GM21447 (cell line): ENCODE measurements around the gene AUTS2.

Experiments used
- ATAC-seq: cut with Tn5 transposase; IDR thresholded peaks from one replicate; pipeline ENCODE4 v1.9.1; 2021; ENCODE audit not compliant: unreplicated experiment

AUTS2 gene

DNA sequence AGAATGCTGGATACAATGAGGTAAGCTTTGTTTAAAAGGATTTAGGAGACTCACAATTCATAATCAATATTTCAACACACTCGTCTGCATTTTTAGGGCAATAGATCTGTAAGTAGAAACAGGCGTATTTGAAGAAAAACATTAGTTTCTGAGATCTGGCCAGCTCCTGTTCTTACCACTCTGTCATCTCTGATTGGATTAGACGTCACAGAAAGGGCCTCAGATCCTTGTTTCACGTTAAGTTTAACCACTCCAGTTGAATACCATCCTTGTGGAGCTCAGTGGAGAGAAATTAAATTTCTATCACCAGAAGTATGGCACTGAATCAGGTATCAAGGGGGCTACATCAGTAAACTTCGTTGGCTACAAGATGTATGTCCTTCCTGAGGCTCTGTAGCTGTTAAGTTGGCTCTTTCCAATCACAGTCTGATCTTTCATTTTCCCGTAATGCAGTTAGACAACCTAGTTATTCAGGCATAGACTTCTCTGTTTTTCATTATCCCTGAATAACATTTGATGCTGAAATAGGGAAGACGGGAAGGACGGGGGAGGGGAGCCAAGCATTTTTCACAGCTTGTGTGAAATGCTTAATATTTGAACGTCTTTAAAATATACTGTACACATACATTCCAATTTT, 874.4 kb downstream of the AUTS2 start:
- ATAC-seq: no peak

DNA sequence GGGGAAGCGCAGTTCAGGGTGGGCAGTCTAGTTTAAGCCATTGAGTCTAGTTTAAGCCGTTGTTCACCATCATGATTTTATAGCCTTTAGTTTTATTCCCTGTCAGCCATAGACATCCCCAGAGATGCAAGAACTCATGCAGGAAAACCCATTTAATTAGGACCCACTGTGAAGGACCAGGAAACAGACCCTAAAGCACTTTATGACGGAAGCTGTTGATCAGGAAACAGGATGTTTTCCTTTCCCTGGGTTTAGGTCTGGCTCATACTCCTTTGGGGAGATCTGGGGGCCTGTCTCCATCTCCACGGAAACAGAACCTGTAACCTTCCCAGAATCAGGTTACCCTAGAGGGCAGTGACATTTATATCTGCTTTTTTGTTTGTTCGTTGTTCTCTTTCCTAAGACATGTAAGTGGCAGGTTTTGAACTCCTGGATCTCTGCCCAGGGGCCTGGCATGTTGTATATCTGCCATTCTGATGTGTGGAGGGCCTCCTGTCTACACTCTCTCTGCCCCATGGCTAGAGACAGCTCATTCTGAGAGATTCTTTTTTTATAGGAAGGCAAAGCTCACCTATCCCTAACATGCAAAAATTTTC, 876.5 kb downstream of the AUTS2 start:
- ATAC-seq: no peak

DNA sequence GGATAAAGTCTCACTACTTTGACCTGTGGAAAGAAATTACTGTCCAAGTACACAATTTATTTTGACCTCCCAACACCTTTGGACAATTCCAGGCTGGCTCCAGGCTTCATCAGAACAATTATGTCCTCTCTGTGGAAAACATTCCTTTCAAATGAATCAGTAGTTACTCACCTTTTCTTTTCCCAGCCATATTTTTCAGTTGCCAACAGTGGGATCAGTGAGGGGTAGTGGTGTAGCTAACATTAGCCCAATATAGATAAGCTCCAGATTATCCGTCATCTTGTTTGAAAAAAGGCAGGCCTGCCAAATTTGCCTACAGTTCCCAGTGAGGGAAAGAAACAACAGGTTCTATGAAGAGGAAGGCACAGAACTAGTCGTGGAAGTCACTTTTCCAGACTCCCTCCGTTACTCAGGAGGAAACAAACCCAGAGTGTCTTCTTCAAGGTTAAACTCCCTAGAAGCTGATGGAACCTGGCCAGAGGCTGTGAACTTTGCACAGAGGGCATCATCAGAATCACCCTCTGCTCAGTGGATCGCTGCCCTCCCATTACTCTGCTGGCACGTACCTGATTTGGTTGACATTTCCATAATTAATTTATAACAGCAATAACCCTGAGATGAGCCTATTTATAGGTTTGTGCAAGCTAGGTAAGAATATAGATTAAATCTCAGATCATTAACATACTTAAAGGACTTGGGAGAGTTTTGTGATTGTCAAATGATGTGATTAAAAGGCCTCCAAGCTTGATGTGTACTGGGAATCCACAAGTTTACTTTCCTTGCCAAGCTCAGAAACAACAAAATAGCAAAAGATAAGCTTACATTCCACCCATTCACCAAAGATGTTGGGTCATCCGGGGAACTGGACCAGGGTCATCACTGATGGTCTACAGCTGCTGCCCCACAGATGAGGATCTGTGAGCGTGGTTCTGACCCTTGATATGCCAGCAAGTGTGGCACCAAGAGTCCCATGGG, 879.0 kb downstream of the AUTS2 start:
- ATAC-seq: no peak

DNA sequence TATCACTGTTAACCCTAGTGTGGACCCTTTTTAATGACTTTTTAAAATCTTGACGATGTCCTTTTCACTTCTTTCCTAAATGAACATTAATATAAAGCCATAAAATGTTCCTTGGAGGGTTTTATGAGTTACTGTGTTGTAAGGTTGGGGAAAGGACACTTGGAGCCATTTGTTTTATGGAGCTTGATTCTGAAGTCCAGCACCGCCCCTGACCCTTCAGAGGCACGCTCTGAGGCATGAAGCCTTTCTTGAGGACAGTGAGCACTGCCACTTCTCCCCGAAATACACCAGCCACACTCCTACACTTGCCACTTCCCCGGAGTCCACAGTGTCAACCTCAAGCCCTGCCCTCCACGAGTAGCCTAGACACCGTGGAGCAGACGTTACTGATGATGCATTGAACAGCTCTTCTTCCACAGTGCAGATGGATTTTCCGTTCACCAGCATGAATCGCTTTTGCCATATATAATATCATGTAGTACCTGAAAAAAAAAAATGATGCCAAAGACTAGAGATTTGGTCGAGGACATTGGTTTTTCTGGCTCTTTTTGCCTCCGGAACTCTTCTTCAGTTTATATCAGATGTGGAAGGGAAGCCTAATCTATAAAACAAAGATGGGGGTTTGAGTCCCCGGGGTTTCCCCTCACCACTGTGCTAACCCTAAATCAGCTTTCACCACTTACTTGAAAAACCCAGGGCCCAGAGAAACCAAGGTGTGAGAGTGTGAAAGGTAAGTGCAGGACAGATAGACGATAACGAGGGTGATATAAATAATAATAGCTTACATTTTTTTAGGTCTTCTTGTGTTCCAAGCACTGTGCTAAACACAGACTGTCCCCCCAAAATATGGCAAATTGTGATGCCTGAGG, 881.1 kb downstream of the AUTS2 start:
- ATAC-seq: no peak

DNA sequence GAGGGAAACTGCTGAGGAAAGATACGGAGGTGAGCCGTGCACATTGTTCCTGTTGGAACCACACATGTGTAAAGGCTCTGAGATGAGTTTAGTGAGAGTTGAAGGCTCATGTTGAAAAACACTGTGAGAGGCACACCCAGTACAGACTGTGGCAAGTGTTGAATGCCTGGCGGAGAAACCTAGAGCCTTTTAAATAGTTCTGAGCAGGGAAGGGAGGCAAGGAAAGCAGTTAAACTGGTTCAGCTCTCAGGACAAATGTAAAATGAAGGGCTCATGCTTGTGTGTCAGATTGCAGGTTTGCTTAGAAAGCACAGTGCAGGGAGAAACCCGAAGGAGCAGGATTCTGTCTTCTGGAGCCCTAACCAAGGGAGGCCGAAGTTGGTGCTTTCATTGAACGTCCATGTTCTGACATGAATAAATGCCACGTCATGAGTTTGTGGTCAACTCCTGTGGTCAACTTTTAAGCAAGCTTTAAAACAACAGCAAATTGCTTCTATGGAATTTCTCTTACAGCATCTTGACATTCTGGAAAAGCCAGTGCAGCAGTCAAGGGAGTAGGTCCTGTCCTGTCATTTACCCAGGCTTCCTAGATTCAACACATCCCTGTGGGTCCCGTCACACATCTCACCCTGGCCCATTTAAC, 882.8 kb downstream of the AUTS2 start:
- no peak for ATAC-seq

DNA sequence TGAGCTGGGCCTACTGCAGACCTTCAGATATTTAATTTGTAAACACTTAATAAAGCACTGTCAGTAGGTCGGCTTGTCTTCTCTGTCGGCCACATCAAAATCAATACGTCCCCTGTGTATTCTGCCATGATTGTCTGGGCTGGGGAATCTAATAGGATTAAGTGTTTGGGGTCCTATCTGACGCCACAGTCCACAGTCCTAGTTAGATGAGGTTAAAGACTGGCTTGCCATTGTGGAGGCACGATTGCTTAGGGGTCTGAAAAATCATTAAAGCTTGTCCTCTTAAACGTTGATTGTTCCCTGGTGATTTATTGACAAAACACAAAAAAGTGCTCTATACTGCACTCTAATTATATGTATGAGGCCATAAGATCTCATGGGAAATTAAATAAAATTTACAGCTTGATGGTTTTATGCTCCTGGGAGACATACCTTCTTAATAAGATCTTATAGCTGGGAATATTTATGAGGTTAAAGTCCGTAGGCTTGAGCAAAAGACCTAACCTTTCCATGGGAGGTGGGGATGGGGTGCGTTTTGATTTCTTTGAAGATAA, 883.4 kb downstream of the AUTS2 start:
- ATAC-seq: no peak

DNA sequence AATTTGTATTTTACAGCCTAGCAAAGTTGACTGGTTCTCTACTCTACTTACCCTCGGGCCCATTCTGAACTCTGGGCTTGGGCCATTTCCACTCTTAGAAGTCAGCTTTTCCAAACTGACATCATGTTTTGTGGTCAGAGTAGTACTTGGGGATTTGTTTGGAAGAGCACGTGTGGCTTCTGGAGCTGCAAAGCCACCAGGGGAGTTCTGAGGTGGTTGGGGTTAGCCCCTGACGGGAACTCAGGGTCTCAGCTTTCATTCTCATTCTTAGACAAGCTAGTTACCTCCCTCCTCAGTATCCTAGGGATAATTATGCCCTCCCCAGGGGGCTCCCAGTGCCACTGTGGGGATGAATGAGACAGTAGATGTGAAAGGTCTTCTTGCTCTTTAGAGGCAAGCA, 886.0 kb downstream of the AUTS2 start:
- no peak for ATAC-seq

DNA sequence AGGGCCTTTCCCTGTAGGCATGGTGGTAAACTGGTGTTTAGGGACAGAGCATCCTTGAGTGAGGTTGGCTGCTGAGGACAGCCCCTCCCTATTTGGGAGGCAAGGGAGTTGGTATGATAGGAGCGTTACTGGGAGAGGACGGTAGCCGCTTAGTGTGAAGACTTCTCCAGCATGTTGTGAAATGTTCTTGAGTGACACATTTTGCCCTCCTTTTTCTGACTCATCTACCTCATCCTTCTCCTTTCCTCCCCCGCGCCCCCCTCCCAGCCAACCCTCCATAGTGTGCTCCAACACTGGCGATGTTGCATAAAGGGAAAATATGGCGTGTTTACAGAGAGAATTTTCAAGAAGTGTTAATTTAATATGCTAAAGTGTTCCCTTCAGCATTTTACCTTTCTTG, 888.7 kb downstream of the AUTS2 start:
- ATAC-seq: no peak

DNA sequence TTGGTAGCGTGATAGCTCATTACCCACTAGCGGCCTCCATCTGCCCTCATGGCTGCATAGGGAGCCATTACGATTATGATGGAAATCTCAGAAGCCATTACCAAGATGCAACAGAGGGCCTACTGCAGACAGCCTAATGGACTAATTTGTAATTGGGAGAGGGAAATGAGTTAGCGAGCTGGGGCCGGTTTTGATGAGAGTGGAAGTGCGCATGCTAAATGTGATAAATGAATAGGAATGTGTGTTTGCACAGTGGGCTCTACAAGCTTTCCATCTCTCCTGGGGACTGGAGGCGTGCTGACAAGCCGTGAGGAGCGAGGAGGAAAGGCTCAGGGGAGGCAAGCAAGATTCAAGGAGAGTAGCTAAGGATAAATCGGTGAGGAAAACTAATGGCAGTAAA, 889.2 kb downstream of the AUTS2 start:
- no peak for ATAC-seq

DNA sequence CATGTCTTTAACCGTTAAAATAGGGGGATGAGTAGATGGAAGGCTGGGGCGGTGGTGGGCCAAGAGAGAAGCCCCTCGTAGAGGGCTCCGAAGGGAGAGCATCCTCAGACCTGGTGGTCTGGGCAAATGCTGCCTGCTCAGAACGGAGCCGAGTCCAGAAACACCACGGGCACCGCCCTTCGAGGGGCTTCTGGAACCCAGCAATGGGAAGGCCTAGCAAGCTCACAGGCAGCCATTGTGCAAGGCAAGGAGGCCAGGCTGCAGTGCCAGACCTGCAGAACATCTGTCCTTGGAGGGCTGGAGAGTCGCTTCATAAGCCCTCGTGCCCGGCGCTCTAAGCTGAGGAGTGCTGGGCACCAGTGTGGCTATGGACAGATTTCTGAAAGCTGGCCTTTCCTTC, 889.6 kb downstream of the AUTS2 start:
- ATAC-seq: no peak

DNA sequence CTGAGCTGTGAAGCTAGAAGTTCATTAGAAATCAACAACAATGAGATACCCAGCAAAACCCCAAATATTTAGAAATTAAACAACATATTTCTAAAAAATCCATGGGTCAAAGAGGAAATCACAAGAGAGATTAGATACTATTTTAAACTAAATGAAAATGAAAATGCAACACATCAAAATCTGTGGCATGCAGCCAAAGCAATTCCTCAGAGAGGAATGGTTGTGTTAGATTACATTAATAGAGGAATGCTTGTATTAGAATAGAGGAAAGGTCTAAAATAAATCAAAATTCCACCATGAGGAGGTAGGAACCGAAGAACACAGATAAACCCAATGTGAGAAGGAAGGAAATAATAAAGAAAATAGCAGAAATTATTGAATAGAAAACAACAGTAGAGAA, 891.5 kb downstream of the AUTS2 start:
- no peak for ATAC-seq

DNA sequence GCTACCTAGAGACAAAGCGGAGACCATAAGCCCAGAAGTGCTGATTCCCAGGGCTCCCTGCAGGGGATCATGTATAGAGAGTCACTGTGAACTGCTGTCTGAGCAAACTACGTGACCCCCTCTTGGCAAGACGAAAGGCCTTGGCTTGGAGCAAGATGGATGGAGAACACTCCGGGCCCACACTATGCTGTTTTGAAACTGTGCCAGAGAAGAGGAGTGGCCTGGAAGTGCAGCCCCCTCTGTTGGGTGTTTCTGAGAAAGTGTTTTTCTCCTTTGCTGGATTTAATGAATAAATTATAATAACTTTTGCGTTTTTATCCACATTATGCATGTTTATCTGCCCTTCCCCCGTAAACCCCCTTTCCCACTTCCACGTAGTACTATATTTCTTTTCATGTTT, 894.4 kb downstream of the AUTS2 start:
- ATAC-seq: no peak

DNA sequence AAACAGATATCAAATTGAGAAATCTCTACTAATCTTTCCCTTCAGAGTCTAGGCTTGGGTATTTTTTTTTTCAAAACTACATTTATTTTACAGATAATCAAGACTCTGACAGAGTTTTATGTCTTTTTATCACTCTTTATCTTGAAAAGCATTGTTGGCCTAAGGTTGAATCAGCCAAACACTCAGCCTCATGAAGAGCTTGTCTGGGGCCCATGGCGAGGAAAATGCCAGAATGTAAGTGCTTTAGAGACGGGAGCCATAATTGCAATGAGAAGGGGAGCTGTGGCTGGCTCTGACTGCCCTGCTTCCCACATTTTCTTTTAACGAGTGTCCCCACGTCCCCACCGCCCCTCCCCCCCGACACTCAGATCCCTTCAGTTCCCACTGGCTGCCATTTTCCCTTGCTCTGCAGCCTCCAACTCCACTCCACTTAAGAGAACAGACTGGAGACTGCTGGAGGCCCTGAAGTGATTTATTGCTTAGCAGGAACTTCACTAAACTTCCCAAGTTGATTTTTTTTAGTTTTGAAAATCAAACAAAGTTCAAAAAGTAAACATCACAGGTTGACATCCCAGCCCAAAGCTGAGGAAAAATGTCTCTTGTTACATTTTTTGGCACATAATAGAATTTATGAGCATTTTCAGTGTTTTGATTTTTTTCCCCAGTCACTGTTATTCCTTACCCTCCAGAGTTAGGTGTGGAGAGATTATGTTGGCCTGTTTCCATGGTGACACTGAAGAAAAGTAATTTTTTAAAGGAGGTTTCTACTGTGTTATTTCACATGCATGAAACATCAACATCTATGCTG, 896.2 kb downstream of the AUTS2 start:
- ATAC-seq: no peak

DNA sequence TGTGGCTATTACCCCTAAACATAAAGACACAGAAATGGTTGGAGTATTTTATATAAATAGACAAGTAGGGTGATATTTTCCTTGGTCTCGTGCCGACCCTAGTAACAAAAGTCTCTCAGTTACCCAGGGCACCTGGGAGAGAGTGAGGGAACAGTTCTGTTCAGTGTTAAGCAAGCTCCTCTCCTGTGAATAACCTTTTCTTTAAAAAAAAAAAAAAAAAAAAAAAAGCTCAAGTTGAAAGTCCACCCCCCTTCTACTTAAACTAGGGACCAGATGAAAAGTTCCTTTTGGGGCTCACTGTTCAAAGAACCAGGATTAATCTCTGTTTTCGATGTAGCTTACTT, 896.7 kb downstream of the AUTS2 start:
- no peak for ATAC-seq

DNA sequence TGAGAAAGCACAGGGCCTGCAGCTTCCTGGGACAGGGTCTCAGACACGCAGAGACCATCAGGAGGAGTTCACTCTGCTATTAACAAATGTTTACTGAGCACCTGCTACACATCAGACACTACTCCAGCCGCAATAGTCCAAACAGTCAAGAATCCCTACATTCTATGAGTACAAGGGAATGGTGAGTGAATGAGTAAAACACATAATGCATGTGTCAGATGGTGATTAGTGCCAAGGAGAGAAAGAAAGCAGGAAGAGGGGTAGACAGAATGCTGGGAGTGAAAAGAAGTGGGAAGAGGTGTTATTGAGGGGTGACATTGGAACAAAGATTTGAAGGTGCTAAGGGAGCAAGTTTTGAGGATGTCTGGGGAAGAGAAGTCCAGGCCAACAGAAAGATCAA, 899.5 kb downstream of the AUTS2 start:
- ATAC-seq: no peak

DNA sequence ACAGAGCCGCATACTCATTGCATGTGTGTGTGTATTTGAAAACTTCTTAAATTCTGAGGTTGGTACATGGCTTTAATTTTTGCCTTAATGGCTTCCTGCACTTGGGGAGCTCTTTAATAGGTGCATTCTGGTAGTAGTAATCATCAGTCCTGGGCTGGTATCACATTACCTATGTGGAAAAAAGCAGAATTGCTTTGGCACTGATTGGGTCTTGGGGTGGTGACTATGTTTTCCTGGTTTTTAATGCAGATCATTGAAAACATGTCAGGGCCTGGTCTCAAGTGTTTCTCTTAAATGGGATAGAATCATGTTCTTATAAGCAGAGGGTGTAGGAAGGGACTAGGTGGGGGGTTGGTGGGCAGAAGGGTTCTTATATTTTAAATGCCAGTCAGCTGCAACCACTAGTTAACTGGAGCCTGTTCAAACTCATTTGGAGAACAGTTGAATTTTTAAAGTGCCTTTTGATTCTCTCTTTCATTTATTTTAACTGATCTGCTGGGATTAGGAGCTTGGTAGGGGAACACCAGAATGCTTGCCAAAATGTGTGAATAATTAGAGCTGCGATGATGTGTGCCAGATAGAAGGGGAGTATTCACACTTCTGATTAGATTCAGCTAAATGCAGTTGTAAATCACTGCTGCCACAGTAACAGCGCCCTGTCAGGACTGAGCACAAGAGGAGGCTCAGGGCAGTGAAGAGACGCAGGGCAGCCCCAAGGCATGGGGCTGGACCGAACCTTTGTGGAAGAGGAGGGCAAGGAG, 900.1 kb downstream of the AUTS2 start:
- ATAC-seq: no peak

DNA sequence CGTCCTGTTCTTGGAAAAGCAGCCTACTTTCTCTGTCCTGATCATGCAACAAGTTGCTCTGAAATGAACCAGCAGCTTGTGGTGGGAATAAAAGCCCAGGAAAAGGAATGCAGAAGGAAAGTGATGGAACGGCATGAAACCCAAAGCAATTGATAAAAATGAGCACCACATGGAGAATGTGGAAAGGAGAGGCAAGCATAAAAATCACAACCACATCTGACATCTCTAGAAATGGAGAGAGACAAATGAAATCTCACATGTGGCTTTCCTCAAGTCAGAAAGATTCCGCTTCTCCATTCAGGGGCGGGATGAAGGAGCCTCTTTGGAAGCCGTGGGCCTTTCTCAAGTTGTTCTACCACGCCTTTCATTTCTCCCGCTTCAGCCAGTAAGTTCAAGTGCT, 902.0 kb downstream of the AUTS2 start:
- no peak for ATAC-seq

DNA sequence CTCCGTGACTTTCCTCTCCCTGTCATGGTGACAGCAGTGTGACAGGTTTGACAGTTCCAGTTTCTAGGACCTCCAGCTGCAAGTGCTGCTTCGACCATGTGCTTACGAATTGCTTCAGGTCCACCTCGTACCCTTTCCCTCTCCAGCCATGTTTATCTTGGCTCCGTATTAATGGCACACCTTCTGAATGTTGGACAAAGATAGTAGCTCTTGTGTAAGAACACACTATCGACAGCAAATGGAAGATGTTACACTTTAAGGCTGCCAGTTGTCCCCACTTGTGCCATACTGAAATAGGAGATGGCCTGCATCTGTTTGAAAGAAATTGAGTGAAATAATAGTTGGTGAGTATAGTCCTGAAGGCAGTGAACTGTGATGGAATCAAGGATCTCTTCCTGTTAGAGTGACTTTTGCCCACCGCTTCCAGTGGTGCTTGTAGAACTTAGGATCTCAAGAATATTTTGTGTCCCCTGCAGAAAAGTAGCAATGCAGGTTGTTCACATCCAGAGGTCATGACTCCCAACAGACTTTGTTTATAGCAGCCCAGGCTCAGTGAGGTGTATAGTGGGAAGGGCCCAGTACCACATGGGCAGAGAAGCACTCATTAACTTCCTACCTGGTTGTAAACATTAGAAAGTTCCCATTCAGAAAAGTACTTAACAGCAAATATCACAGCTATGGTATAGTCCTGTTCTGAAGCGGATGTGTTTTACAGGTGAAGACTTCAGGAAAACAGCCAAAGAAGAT, 904.0 kb downstream of the AUTS2 start:
- ATAC-seq: no peak
